PC-3 (cell line): Measurements from ENCODE around the gene KLHDC3.

ENCODE experiments used
- CTCF ChIP-seq: fragments of 300-600 bp; sonication (generic); conservative IDR thresholded peaks from 2 replicates; pipeline ENCODE4 v1.5.1; 2017; ENCODE audit warnings: antibody characterized with exemption, low read depth, mild to moderate bottlenecking, low read length
- EZH2 ChIP-seq: fragments of 300-600 bp; sonication (generic); IDR thresholded peaks from one replicate; pipeline ENCODE4 v1.6.1; 2017; ENCODE audit warnings: antibody characterized with exemption, mild to moderate bottlenecking, low read length; ENCODE audit not compliant: unreplicated experiment

GRCh38 chr6:43060755-43061633, 46.9 kb downstream of the KLHDC3 start:
- TF ChIP-seq EZH2 (no peak), CTCF (no peak)
